ES-I3 (cell line): ENCODE data around the gene DLK2.
A peak's percentile ranks its signal among the peaks of the same experiment; 100 is the strongest.
"Not testable (repeated sequence)": the region's sequence is repeated elsewhere in the genome, so short reads cannot be mapped to it uniquely, and the experiment has no call there.

Experiments used
- H3K36me3 ChIP-seq: 2 replicates; pipeline ENCODE4 v1.6.1; 2013; ENCODE audit warnings: mild to moderate bottlenecking, low read length, control low read depth, moderate library complexity; ENCODE audit not compliant: insufficient read depth
- H3K4me1 ChIP-seq: 2 replicates; pipeline ENCODE4 v1.6.1; 2013; ENCODE audit warnings: mild to moderate bottlenecking, control low read depth, low read length; ENCODE audit not compliant: insufficient read depth
- H3K9ac ChIP-seq: 2 replicates; pipeline ENCODE4 v1.6.1; 2013; ENCODE audit warnings: low read depth, mild to moderate bottlenecking, low read length, moderate library complexity
- H3K9me3 ChIP-seq: 2 replicates; pipeline ENCODE4 v1.6.1; 2013; ENCODE audit warnings: mild to moderate bottlenecking, low read length, moderate library complexity; ENCODE audit not compliant: control insufficient read depth, insufficient read depth

The DLK2 gene

DNA sequence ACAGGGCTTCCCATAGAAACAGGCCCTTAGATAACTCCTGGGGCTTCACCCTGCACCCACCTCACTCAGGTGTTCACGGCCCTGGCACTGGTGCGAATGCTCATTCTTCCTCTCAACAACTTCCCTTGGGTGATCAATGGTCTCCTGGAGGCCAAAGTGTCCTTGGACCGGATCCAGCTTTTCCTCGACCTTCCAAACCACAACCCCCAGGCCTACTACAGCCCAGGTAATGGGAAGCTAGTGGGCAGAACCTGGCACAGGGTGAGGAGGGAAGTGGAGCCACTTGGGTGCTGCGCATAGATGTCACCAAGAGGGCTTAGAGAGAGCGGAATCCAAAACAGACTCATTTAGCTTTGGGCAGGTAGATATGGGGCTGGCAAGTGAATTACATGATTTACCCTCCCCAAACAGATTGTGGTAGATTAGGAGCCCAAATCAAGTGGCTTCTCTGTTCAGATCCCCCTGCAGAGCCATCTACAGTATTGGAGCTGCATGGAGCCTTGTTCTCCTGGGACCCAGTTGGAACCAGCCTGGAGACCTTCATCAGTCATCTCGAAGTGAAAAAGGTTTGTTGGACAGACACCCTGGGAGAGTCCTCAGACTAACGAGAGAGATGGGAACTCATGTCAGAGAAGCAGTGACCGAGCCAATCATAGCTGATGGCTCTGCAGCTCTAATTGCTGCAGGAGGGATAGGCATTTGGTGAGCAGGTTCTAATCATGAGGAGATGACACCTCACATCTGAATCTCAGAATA is 19.5 kb downstream of the DLK2 start:
- no peaks in the 10 kb centered on the region for H3K9me3 ChIP-seq

DNA sequence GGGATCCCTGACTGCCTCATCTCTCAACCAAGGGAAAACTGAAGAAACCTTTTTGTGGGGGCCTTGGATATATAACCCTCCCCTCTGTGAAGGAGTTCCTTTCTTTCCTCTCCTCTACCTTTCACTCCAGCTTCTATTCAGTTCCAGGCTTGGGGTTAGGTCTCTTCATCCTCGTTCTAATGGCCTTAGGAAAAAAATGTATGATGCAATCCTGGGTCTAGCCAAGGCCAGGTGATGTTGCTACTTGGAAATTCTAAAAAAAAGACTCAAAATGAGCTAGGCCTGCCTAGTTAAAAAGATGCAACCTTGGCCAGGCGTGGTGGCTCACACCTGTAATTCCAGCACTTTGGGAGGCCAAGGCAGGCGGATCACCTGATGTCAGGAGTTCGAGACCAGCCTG is 20.4 kb downstream of the DLK2 start:
- Histone ChIP-seq H3K36me3 (no peaks in the 10 kb centered on the region), H3K9ac (no peak overlapping the region)

More for the DNA sequence above, 19.5 kb downstream of the DLK2 start:
- Histone ChIP-seq H3K4me1 (peaks cover 6% of the 10 kb centered on the region; the same call in 1 of the 2 replicates), H3K36me3 (no peaks in the 10 kb centered on the region), H3K9ac (no peak overlapping the region)

GRCh38 chr6:43434001-43434840 is 21.1 kb downstream of the DLK2 start:
- no peaks in the 10 kb centered on the region for H3K9me3 ChIP-seq
- H3K4me1 ChIP-seq = peaks cover 6% of the 10 kb centered on the region; the same call in 1 of the 2 replicates
- no peaks in the 10 kb centered on the region for H3K36me3 ChIP-seq
- H3K9ac ChIP-seq = no peak overlapping the region

More for the DNA sequence above, 20.4 kb downstream of the DLK2 start:
- peaks cover 6% of the 10 kb centered on the region; the same call in 1 of the 2 replicates for H3K4me1 ChIP-seq
- no peaks in the 10 kb centered on the region for H3K9me3 ChIP-seq

- Histone ChIP-seq H3K4me1 (peaks cover 6% of the 10 kb centered on the region; the same call in 1 of the 2 replicates), H3K36me3 (no peaks in the 10 kb centered on the region)
Measured at GRCh38 chr6:43433148-43433547, 22.2 kb downstream of the DLK2 start.

GRCh38 chr6:43432009-43432945 is 23.1 kb downstream of the DLK2 start:
- Histone ChIP-seq H3K9ac (no peak overlapping the region), H3K4me1 (peaks cover 6% of the 10 kb centered on the region; the same call in 1 of the 2 replicates), H3K9me3 (no peaks in the 10 kb centered on the region), H3K36me3 (no peaks in the 10 kb centered on the region)

More at GRCh38 chr6:43433148-43433547, 22.2 kb downstream of the DLK2 start:
- H3K9ac ChIP-seq = no peak overlapping the region
- no peaks in the 10 kb centered on the region for H3K9me3 ChIP-seq

- Histone ChIP-seq H3K36me3 (no peaks in the 10 kb centered on the region), H3K4me1 (no peaks in the 10 kb centered on the region; the same call in 1 of the 2 replicates), H3K9me3 (peaks cover 2% of the 10 kb centered on the region; the same call in 1 of the 2 replicates), H3K9ac (peak overlapping the region; percentile 85; the same call in 1 of the 2 replicates)
Measured at GRCh38 chr6:43428874-43429273, 26.5 kb downstream of the DLK2 start.

DNA sequence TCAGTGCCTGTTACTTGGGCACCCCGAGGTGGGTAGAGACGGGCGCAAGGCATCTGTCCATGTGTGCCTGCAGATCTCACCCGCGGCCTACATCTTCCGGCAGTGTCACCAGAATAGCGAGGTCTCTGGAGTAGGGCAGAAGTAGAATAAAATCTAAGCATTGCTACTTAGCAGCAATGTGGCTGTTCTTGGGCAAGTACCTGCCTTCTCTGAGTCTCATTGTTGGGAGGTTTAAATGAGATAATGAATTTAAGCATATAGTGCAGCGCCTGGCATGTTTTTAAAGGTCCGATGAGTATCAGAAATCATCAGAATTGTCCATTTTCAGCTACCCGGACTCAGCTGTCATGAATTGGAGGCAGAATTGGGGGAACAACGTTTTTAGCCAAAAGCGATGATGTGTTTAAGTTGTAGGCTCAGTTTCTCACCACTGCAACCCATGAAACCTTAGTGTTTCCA is 27.2 kb downstream of the DLK2 start:
- Histone ChIP-seq H3K4me1 (no peaks in the 10 kb centered on the region; the same call in 1 of the 2 replicates), H3K36me3 (no peaks in the 10 kb centered on the region), H3K9ac (peak overlapping the region; percentile 85), H3K9me3 (peaks cover 2% of the 10 kb centered on the region; the same call in 1 of the 2 replicates)

- peak within 1 kb of the TSS; percentile 85 for H3K9ac ChIP-seq
- H3K9me3 ChIP-seq = peaks cover 2% of the 10 kb centered on the region; the same call in 1 of the 2 replicates
- H3K36me3 ChIP-seq = no peaks in the 10 kb centered on the region
- H3K4me1 ChIP-seq = no peaks in the 10 kb centered on the region; the same call in 1 of the 2 replicates
Measured at GRCh38 chr6:43427406-43428111, 27.8 kb downstream of the DLK2 start, which contains the start of gene ABCC10. TSS of gene ABCC10 (plus strand) at chr6:43427541. CDS start at chr6:43427979, 438 bp downstream.

GRCh38 chr6:43426928-43427405 is 28.4 kb downstream of the DLK2 start:
- Histone ChIP-seq H3K9me3 (peaks cover 2% of the 10 kb centered on the region; the same call in 1 of the 2 replicates), H3K4me1 (no peaks in the 10 kb centered on the region; the same call in 1 of the 2 replicates), H3K9ac (peak overlapping the region; percentile 85; the same call in 1 of the 2 replicates), H3K36me3 (no peaks in the 10 kb centered on the region)

DNA sequence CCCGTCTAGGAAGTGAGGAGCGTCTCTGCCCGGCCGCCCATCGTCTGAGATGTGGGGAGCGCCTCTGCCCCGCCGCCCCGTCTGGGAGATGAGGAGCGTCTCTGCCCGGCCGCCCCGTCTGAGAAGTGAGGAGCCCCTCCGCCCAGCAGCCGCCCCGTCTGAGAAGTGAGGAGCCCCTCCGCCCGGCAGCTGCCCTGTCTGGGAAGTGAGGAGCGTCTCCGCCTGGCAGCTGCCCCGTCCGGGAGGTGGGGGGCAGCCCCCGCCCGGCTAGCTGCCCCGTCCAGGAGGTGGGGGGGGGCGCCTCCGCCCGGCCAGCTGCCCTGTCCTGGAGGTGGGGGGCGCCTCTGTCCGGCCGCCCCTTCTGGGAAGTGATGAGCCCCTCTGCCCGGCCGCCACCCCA is 30.3 kb downstream of the DLK2 start:
- H3K36me3 ChIP-seq, H3K9ac ChIP-seq, H3K9me3 ChIP-seq, H3K4me1 ChIP-seq: not testable (repeated sequence)

DNA sequence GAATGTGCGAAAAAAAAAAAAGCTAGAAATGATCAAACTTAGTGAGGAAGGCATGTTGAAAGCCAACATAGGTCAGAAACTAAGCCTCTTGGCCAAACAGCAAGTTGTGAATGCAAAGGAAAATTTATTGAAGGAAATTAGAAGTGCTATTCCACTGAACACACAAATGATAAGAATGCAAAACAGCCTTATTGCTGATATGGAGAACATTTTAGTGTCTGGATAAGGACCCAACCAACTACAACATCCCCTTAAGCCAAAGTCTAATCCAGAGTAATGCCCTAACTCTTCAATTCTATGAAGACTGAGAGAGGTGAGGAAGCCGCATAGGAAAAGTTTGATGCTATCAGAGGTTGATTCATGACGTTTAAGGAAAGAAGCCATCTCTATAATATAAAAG is 33.5 kb downstream of the DLK2 start:
- no peak overlapping the region for H3K9ac ChIP-seq
- no peaks in the 10 kb centered on the region for H3K36me3 ChIP-seq
- no peaks in the 10 kb centered on the region for H3K4me1 ChIP-seq
- H3K9me3 ChIP-seq = peaks cover 2% of the 10 kb centered on the region

GRCh38 chr6:43420012-43420709 is 35.2 kb downstream of the DLK2 start:
- no peaks in the 10 kb centered on the region for H3K36me3 ChIP-seq

More at GRCh38 chr6:43420012-43420709, 35.2 kb downstream of the DLK2 start:
- Histone ChIP-seq H3K4me1 (no peaks in the 10 kb centered on the region), H3K9ac (no peak overlapping the region), H3K9me3 (no peaks in the 10 kb centered on the region; the same call in none of the 2 replicates)
